ENCODE results near the gene CAPN5.
"Not testable (repeated sequence)": the region's sequence is repeated elsewhere in the genome, so short reads cannot be mapped to it uniquely, and the experiment has no call there.

The CAPN5 gene

GRCh38 chr11:77042111-77042726, 24.6 kb upstream of the CAPN5 start:
- TF ChIP-seq CTCF (conservative IDR thresholded peaks at IDR 0.05; ENCODE audit: low read length), result no peak
- no peak for DNase-seq (ENCODE audit: low read depth)
- H3K4me3 ChIP-seq (ENCODE audit: low read length), result no peak overlapping the region

- DNase-seq (ENCODE audit: low read depth), result no peak
- no peak overlapping the region for H3K4me3 ChIP-seq (ENCODE audit: low read length)
- TF ChIP-seq CTCF (conservative IDR thresholded peaks at IDR 0.05; ENCODE audit: low read length), result no peak
Measured at GRCh38 chr11:77044356-77044755, 22.4 kb upstream of the CAPN5 start.

GRCh38 chr11:77044886-77045285, 21.9 kb upstream of the CAPN5 start:
- H3K4me3 ChIP-seq (ENCODE audit: low read length), result no peak overlapping the region
- TF ChIP-seq CTCF (conservative IDR thresholded peaks at IDR 0.05; ENCODE audit: low read length), result no peak
- no peak for DNase-seq (ENCODE audit: low read depth)

- DNase-seq (ENCODE audit: low read depth), result no peak
- peak; percentile 37 for TF ChIP-seq CTCF (conservative IDR thresholded peaks at IDR 0.05; ENCODE audit: low read length)
- H3K4me3 ChIP-seq (ENCODE audit: low read length), result no peak overlapping the region
Measured at GRCh38 chr11:77046060-77046501, 20.7 kb upstream of the CAPN5 start.

- H3K4me3 ChIP-seq (ENCODE audit: low read length), result peak overlapping the region; percentile 57
- DNase-seq (ENCODE audit: low read depth), result peak; percentile 90
- peak; percentile 72 for TF ChIP-seq CTCF (conservative IDR thresholded peaks at IDR 0.05; ENCODE audit: low read length)
Measured at GRCh38 chr11:77047007-77047927, 19.5 kb upstream of the CAPN5 start.

- DNase-seq (ENCODE audit: low read depth); H3K4me3 ChIP-seq (ENCODE audit: low read length): not testable (repeated sequence)
Measured at GRCh38 chr11:77047928-77048446, 18.8 kb upstream of the CAPN5 start.

- H3K4me3 ChIP-seq (ENCODE audit: low read length), result no peak overlapping the region
- no peak for DNase-seq (ENCODE audit: low read depth)
- TF ChIP-seq CTCF (conservative IDR thresholded peaks at IDR 0.05; ENCODE audit: low read length), result no peak
Measured at GRCh38 chr11:77049026-77049425, 17.7 kb upstream of the CAPN5 start.

Measured in AG10803 (cell line).